ENCODE measurements around the gene TMEM72.

GRCh38 chr10:44909910-44910309 lies 1.2 kb upstream of the TMEM72 start:
- TF ChIP-seq CTCF (IDR thresholded peaks at IDR 0.05): no peak
- TF ChIP-seq REST (IDR thresholded peaks at IDR 0.05; ENCODE audit: insufficient read depth in 1 of 2, low read depth in 2 of 2, low read length in 1 of 2): no peak
